HG02970 (cell line): ENCODE measurements around the gene GUCY2D.

Experiments used
- ATAC-seq: cut with Tn5 transposase; IDR thresholded peaks from one replicate; pipeline ENCODE4 v1.9.1; 2021; ENCODE audit warnings: mild to moderate bottlenecking, moderate library complexity, moderate number of reproducible peaks; ENCODE audit not compliant: unreplicated experiment, low FRiP score

GUCY2D gene

DNA sequence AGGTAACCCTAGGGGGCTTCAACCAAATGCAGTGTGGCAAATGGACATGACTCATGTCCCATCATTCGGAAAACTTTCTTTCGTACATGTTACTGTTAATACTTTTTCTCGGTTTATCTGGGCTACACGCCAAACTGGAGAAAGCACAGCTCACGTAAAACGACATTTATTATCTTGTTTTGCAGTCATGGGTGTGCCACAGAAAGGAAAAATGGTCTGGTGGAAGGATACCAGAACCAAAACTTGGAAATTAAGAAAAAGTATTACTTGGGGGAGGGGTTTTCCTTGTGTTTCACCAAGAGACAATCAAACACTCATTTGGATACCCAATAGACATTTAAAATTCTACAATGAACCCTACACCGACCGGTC lies 60.0 kb downstream of the GUCY2D start:
- ATAC-seq, result no peak

DNA sequence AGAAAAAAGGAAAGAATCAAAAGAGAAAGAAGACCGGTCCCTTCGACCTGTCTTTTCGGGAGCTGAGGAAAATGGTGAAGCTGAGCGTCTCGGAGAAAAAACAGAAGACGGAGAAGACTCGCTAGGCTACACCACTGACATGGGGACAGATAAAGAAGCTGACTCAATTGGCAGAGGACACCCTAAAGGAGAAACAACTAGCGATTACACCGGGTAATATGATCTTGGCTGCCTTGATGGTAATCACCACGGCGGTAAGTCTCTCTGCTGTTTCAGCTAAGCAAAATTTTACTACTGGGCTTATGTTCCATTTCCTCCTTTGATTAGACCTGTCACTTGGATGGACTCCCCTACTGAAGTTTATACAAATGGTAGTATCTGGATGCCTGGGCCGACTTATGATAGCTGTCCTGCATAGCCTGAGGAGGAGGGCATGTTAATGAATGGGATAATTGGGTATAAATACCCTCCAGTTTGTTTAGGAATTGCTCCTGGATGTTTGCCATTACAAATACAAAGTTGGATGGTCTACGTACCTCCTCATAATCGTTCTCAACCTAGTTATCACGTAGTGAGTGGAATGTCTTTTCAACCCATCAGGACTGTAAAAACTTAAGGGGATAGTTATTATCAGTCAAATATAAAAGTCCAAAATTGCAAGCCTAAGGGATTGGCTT lies 60.5 kb downstream of the GUCY2D start:
- ATAC-seq, result no peak

DNA sequence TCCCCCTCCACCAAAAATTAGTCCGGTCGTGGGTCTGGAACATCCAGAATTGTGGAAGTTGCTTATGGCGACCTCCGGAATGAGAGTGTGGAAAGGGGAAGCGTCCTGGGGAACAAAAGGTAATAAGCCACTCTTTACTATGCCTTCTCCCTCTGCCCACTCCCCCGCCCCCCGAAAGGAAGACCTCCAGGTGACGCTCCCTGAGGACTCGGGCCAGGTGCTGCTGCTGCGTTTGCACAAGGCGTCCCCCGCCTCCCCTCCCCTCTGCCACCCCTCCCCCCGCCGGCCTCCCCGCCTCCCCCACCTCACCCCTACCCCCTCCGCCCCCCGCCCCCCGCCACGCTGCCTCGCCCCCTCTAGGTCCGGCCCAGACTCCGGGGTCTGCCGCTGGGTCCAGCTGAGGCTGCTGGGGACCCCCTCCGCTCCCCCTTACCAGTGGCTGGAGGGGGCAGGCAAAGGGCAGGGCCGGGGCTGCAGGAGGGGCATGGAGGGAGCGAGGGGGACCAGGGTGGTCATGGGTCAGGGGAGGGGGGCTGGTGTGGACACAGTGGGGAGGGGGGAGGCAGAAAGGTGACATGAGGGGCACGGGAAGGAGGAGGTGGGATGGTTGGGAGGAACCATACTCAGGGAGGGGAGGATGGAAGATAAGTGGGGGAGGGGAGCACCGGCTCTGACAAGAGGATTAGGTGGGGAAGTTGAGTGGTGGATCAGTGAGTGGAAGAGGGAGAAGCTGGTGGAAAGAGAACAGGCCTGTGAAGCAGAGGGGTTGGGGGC lies 61.5 kb downstream of the GUCY2D start:
- no peak for ATAC-seq

DNA sequence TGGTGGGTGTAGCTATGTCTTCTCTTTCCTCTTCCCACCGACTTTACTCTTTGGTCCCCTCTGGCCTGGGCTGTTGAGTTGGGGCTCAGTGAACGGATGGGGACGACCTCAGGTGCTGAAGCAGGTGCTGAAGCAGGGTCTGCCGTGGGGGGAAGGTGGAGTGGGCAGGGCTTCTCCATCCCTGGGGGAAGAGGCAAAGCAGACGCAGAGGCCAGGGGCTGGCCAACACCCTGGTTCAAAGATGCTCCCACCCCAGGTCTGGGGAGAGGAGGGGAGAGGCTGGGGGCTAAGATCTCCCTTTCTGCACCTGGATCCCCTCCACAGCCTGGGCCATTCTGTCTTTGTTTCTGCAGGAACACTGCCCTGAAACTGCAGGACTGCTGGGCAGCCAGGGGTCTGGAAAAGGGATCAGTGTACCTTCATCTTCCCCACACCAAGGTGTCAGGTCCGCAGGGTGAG lies 62.2 kb downstream of the GUCY2D start:
- no peak for ATAC-seq

DNA sequence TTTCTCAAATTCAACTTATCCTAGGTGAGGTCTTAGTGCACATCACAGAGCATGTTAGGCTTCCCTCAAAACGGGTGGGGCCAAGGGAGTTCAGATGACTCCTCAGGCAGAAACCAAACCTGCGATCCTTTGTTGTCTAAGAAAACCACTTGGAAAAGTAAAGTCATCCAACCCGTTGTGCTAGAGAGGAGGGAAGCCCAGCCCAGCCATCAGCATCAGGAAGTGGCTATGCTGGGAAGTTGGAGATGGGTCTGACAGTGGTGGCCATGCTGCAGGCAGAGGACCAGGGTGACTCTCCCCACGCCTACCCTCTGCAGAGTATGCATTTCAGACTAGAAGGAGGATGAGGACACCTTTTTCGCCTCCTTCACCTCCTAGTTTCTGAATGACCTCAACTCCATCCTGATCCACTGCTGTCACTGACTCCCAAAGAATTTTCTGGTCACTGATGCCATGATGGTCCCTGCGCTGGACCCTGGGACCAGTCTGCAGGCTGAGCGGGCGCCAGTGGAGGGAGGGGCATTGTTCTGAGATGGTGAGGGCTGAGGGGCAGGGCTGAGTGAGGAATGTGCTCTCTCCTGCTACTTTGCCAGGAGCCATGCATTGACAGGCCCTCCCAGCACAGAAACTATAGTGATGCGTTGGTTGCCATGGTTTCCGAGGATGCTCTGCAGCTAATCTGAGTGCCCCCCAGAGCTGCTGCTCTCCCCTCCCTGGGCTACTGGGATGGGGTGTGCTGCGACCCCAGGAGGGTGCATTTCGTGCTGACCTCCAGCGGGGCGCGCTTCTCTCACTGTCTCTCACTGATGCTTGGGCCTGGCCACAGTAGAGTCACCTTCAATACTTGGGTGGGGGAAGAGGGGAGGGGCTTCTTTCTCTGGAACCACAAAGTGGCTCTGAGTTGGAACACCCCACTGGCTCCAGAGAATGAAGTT lies 64.7 kb downstream of the GUCY2D start:
- ATAC-seq, result no peak

DNA sequence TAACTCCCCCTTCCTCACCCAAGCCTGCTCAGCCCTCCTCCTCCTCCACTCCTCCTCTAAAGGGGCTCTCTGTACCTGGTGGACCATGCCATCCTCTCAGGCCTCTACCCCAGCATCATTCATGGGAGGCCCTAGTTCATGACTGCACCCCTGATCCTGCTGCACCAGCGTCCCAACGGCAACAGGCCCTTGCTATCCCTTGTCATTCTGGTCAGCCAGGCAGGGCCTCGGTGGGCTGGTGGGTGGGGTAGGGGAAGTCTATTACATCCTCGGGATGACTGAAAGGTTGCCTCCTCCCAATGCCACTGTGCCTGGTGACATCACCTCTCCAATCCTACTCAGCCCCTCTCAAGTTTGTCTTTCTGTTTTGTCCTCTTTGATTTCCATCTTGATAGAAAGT lies 65.4 kb downstream of the GUCY2D start:
- no peak for ATAC-seq

DNA sequence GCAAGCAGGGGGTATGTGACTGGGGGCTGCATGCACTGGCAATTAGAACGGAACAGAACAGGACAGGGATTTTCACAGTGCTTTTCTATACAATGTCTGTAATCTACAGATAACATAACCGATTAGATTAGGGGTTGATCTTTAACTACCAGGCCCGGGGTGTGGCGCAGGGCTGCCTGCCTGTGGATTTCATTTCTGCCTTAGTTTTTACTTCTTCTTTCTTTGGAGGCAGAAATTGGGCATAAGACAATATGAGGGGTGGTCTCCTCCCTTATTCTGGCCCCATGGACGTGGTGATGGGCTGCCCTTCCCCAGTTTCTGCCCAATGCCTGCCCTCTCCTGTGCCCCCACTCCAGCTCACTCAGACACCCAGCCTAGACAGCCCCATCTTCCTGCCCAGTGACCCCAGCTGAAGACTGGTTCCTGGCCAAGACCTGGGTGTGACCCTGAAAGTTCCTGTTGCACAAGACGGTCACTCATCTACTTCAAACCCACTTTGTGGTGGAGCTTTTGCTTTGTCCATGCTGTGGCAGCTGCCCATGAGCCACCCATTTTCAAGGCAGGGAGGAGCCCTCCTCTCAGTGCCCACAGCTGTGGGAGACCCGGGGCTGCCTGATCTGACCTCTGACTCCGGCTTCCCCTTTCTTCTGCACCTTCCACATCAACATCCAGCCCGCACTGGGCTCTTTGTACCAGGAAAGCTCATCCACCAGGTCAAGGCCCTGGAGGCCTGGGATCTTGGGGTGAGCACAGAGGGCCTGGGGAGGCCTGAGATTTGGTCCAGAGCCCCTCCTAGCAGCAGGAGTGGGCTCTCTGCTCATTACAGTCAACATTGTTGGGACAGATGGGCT lies 66.5 kb downstream of the GUCY2D start:
- ATAC-seq, result no peak

DNA sequence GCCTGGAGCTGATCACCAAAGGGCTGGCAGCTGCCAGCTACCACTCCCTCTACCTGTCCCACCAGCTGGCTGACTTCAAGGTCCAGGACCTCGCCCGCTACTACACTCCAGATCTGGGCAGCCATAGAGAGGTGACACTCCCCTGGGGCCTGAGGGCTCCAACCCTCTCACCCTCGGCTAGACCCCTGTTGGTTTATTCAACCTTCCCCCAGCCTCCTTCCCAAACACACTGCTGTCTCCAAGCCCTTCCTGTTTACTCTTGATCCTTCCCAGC lies 67.1 kb downstream of the GUCY2D start:
- no peak for ATAC-seq
